NCI-H2227 (cell line): ENCODE results near the gene CORO2B.

ENCODE experiments used
- DNase-seq: peaks from one replicate; lab custom pipeline; 2025; ENCODE audit not compliant: unreplicated experiment; lab: John Stamatoyannopoulos, UW

Gene CORO2B

GRCh38 chr15:68572309-68572708, 6.5 kb upstream of the CORO2B start:
- DNase-seq, result no peak

DNA sequence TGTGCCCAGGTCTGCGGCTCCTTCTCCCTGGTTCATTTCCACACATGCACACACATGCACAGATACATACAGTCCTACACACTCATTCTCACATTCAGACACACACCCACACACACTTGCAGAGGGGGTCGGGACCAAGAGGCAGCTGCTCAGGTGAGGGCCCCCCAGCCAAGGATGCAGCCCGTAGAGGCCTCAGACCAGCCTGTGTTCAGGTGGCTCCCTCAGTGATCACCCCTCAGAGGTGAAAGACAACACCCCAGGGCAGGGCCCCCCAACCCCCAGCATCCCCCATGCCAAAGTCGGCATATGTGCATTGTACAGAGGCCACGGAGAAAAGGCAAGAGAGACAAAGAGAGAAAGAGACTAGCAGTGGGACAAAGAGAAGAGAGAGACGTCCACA, 5.9 kb upstream of the CORO2B start:
- no peak for DNase-seq

GRCh38 chr15:68574046-68574445, 4.7 kb upstream of the CORO2B start:
- no peak for DNase-seq

DNA sequence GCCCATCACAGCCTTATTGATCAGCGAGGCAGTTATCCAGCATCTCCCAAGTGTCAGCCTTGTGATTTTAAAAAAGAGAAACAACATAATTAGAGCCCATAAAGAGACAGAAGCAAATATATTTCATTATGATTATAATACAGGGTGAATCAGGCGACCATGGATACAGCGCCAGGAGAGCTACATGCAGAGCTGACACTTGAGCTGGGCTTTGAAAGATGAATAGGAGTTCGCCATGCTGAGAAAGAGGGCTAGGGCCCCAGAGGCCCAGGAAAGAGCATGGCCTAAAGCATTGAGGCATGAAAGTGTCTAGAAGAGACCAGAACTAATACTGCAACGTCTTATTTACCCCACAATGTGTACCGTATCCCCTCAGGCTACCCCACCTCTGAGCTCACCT, 4.2 kb upstream of the CORO2B start:
- no peak for DNase-seq

DNA sequence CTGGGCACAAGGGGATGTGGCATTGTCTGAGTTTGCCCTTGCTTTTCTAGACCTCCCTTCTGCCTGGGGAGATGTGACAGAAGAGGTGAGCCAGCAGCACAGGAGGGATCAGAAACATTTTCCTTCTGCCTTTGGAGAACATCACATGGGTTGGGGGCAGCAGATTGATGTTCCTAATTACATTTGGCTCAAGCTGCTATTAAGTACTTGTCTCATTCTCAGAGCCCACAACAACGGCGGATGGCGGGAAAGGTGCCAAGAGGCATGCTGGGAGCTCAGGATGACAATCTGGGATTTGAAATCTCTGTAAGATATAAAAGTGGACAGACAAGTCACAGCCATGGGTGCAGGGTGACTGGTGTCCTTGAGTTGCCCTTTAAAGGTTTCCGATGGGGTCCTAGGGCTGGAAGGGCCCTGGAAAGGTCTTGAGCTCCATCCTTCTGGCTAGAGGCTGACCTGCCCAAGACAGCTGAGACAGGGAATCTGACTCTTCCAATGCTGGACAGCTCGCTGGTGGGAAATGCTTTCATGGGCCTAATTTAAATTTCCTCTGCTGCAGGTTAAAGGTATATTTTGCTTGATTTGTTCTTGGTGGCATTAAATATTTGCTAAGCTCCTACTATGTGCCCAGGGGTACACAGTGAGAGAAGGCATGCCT, 2.4 kb upstream of the CORO2B start:
- DNase-seq, result peak; percentile 35

DNA sequence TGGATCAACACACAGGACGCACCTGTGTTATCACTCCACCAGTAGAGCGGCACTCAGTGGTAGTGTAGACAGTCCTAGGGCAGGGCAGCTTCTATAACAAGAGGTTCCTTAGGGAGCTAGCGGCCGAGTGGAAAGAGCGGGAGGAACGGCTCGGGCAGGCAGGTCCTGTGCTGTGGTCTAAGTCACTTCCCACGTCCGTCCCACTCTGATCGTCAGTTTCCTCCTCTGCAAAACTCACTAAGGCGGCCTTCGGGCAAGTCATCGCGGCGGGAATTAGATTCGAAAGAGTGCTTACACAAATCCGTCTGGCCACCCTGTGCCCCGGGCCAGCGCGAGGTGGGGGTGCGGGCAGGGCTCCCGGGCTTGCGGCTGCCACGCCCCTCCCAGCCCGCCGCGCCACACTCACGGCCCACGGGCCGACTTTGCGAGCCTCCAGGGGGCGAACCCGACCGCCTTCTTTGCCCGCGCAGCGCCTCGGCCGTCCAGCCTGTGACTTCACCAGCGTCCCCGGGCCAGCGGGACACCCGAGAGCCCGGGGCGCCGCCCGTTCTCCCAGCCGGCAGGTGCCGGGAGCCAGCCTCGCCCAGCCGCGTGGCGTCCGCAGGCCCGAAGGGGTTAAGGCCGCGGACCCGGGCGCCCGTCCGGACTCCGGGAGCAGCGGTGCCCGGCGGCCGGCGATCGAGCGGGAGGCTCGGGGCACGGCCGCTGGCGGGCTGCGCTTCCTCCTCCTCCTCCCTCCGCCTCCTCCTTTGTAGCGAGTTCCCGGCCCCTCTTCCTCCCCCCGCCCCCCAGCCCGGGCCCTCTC, 416 bp upstream of the CORO2B start:
- DNase-seq, result peak; percentile 50

DNA sequence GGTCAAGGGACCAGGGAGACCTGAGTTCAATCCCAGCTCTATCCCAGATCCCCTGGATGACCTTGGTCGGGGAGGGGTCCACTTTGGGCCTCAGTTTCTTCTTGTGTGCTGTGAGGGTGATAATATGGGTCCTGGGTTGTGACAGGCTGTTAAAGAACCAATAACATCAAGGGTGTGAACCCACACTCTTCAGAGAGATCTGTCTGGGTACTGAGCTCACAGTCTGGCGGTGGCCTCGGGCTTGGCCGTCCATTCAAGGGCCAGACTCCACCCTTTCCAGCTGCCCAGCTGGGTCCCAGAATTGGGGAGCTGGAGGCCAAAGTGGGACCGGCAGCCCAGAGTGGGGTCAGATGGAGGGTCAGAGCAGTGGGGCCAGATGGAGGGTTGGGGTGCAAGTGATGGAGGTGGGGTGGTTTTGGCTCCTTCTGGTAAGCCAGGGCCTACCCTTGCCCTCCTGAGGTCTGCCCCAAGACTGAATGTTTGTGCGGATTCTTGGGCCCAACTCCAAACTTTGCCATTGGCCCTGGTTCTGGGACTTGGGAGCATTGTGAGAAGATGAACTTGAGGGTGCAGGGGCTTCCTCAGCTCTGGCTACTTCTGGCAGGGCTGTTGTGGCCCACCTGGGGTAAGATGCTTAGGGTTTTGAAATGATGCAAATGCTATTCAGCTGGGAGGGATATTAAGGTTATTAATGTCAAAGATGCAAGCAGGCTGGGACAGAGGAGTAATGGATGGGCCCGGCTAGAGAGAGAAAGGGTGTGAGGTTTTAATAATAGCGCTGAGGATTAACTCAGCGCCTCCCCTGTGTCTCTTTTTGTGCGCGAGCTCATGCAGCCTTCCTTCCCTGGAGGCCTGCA, 1.5 kb downstream of the CORO2B start:
- no peak for DNase-seq

- no peak for DNase-seq
These were observed 2.0 kb downstream of the CORO2B start for GRCh38 chr15:68580883-68581155.

GRCh38 chr15:68581725-68582124, 2.9 kb downstream of the CORO2B start:
- DNase-seq, result no peak

GRCh38 chr15:68582236-68582635, 3.4 kb downstream of the CORO2B start:
- DNase-seq, result no peak

- DNase-seq, result no peak
These were observed 4.1 kb downstream of the CORO2B start for GRCh38 chr15:68582864-68583263.

- no peak for DNase-seq
These were observed 4.5 kb downstream of the CORO2B start for GRCh38 chr15:68583321-68583720.

- no peak for DNase-seq
These were observed 5.4 kb downstream of the CORO2B start for GRCh38 chr15:68583936-68584755.

DNA sequence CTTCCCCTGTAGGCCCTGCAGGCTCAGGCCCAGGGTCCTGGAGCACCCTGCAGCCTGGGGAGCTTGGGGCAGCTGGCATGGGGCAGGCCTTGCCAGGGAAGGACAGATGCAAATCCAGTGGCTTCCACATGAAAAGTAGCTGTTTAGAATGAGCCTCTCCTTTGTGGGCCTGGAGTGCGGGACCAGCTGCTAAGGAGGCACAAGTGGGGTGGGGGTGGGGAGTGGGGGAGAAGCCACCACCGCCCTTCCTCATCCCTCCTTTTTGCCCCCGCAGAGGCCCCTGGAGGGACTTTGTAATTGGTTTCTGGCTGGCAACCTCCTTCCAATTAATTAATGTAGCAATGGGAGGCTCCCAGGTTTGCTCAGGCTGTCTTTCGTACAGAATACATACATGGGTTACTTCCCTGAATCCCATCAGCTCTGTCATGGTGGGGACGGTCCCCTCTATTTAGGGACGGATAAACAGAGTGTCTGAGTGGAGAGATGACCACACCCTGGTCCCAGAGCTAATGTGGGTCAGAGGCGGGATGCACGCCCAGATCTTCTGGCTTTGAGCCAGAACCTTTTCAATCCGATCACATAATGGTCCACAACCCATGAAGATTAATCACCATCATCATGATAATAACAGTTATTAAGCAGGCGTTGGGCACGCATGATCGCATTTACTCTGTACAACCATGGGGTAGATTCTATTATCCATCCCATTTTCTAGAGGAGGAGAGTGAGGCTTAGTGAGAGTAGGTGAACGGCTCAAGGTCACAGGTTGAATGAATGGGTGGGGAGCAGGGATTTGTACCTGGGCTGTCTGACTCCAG, 6.2 kb downstream of the CORO2B start:
- peak; percentile 89 for DNase-seq

DNA sequence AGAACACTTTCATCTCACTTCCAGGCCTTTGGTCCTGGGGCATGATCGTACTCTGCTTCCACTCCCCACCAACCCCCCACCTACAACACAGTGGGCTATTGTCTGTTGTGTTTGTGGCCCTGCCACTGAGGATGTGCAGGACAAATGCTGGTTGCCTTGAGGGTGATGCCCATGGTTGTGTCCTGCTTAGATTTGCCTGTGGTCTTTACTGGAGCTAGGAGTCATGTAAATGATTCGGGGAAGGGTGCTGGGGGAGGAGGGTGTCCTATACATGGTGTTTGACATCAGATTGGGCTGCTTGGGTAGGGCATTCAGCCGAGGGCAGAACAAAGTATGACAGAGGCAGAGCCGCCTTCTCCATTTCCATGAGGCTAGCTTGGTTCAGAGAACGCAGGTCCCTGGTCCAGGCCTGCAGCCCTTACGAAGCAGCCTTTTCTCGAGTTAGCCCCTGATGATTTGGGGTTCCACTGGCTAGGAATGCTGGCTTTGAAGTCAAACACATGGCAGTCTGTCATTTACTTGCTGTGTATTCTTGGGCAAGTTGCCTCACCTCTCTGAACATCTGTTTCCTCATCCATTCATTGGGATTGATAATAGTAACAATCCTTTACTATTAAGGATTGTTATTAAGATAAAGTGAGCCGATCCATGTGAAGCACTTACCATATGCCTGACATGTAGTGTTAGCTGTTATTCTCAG, 6.9 kb downstream of the CORO2B start:
- DNase-seq, result no peak

DNA sequence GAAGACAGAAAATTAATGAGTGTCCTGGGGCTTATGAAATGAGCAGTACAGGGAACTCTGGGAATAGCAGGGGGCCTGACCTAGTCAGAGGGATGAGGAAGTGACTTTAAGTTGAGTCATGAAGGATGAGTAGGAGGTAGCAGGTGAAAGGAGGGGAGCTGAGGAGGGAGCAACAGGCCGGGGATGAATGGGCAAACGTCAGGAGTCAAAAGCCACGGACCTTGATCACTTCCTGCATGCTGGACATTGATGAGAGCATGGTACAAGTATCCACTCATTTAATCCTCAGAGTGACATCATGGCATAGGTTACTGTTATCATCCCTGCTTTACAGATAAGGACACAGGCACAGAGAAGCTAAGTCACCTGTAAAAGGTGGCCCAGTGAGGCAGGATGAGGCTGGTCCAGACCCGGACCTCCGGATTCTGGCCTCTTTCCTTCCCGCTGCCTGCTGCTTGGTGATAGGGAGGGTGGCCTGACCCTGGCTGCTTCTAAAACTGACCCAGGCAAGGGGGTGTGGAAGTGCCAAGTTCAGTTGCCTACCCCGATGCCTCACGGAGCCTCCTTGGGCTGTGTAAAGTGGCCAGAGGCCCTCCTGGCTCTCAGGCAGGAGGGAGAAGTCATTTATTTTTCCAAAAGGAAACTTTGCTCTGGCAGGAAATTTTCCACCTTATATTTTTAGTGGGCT, 7.6 kb downstream of the CORO2B start:
- no peak for DNase-seq

DNA sequence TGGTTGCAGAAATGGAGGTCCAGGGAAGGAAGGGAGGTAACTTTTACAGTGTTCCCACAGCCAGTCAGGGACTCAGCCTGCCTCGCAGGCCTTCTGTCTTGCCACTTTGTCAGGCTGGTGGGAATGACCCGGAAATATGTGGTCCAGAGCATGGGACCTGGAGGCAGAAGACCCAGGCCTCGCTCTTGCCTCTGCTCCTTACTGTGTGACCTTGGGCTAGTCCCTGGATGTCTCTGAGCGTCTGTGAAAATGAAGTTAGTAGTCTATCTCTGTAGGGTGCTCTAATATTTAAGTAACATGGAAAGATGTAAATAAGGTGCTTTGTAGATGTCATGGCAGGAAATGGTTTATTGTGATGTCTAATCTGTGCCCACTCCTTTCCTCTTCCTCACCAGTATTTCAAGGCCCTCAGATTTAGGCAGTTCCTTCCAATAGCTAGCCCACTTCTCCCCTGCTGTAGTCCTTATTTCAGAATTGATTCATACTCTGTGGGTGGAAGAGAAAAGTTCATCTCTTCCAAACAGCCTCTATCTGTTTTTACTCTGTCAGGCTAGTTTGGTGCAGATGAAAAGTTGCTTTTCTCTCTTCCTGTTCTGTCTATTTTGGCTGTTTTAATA, 9.1 kb downstream of the CORO2B start:
- DNase-seq, result no peak

DNA sequence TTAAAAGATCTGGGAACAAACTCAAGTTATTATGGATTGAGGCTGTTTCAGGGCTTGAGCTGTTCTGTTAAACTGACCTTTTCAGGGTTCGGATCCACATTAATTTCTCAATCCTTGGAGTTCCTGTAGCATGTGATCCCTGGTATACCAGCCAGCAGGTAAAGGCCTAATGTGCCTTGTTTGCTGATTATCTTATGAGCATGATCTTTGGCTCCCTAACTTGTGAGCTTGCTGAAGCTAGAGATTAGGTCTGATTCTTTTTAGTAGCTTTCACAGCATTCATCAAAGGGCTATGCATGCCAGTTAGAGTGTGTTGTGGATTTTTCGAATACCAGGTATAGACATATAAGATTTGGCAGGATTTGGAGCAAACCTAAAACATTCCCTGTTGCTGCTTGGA, 10.3 kb downstream of the CORO2B start:
- no peak for DNase-seq
